Stimulated activated naive CD8-positive, alpha-beta T cell treated with anti-CD3 and anti-CD28 coated beads, Interleukin-15, amount 100 ng/mL, for 72 hours (primary cell): ENCODE results near the gene EEF2K.

ENCODE experiments used
- ATAC-seq: fragments of 150-1000 bp; cut with Tn5 transposase; 2 replicates; pipeline ENCODE4 v1.10.0; 2021; ENCODE audit warnings: mild to moderate bottlenecking, moderate library complexity
- DNase-seq, 2 donors: peaks; one replicate each; pipeline ENCODE4 v3.0.0; 2021 to 2022
- H3K27ac Mint-ChIP-seq, 2 donors: one replicate each; pipeline ENCODE4 v1.8.0; 2022; ENCODE audit warnings: mild to moderate bottlenecking in 2 of 2, mixed read lengths in 2 of 2, moderate library complexity in 2 of 2
- H3K27me3 Mint-ChIP-seq: one replicate; pipeline ENCODE4 v1.8.0; 2022; ENCODE audit warnings: mixed read lengths
- H3K4me1 Mint-ChIP-seq: one replicate; pipeline ENCODE4 v1.8.0; 2022; ENCODE audit warnings: mild to moderate bottlenecking, mixed read lengths
- H3K4me3 Mint-ChIP-seq, 2 donors: one replicate each; pipeline ENCODE4 v1.8.0; 2022; ENCODE audit warnings: mild to moderate bottlenecking in 2 of 2, mixed read lengths in 2 of 2, moderate library complexity in 1 of 2
- H3K9me3 Mint-ChIP-seq, 2 donors: one replicate each; pipeline ENCODE4 v1.8.0; 2022; ENCODE audit warnings: mixed read lengths in 2 of 2

Gene EEF2K

DNA sequence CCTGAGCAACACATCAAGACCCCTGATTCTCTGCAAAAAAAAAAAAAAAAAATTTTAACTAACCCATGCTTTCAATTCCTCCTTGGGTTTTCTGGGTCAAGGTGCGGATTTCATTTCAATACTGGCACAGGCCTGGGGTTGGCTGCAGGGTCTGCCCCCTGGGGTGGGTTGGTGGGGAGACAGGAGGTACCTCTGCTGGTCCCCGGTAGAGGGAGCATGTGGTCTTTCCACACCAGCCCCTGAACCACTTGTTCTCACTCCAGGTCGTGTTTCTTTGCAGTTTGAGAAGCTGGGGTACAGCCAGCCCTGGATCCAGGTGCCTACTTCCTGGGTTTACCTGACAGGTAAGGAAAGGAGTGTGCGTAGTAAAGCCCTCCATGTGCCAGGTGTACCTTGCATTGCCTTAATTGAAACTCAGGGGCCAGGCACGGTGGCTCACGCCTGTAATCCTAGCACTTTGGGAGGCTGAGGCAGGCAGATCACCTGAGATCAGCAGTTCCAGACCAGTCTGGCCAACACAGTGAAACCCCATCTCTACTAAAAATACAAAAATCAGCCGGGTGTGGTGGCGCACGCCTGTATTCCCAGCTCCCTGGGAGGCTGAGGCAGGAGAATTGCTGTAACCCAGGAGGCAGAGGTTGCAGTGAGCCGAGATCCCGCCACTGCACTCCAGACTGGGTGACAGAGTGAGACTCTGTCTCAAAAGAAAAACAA, 22.0 kb upstream of the EEF2K start:
- H3K27me3 Mint-ChIP-seq = no peaks in the 10 kb centered on the region
- H3K27ac Mint-ChIP-seq = peak overlapping the region in 1 of 2 donors; percentile 67
- peaks cover 19% of the 10 kb centered on the region for H3K4me1 Mint-ChIP-seq
- DNase-seq (no peak), ATAC-seq (no peak)
- no peak overlapping the region for H3K4me3 Mint-ChIP-seq
- no peaks in the 10 kb centered on the region for H3K9me3 Mint-ChIP-seq

DNA sequence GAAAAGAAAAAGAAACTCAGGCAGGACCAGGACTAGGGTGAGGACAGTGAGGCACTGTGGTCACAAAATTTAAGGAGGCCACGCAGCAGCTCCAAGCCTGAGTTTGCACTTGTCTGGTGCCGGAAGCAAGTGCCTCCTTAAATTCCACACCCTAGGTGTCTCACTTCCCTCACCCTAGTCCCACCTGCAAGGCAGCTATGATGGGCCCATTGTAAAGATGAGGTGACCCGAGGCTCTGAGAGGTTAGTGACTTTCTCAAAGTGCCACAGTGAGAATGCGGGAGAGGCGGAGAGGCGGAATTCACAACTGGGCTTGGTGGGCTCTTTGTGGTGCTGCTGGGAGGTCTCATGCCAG, 21.5 kb upstream of the EEF2K start:
- no peak for ATAC-seq
- H3K4me1 Mint-ChIP-seq = peaks cover 25% of the 10 kb centered on the region
- DNase-seq = no peak
- no peaks in the 10 kb centered on the region for H3K9me3 Mint-ChIP-seq
- H3K27me3 Mint-ChIP-seq = no peaks in the 10 kb centered on the region
- no peak overlapping the region for H3K4me3 Mint-ChIP-seq
- peak overlapping the region in 1 of 2 donors; percentile 48 for H3K27ac Mint-ChIP-seq

DNA sequence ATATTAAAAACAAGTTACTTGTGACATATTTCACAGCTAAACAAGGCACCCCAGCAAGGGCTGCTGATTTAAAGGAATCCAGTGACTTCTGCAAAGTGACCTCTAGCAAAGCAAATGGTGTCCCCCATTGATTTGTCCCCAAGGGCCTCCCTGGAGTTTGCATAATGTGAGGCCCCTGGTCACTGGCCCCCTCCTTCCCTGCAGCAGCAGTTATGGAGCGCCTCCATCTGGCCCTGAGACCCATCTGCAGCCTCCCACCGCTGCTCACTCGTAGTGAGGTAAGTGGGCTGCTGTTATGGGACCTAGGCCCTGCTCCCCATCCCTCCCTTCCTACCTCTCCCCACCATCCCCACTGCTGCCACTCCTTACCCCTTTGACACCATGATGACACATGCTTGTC, 19.6 kb upstream of the EEF2K start:
- H3K4me1 Mint-ChIP-seq = peaks cover 29% of the 10 kb centered on the region
- no peak for DNase-seq
- no peaks in the 10 kb centered on the region for H3K9me3 Mint-ChIP-seq
- no peak overlapping the region for H3K4me3 Mint-ChIP-seq
- ATAC-seq = no peak
- H3K27ac Mint-ChIP-seq = no peak overlapping the region
- no peaks in the 10 kb centered on the region for H3K27me3 Mint-ChIP-seq

DNA sequence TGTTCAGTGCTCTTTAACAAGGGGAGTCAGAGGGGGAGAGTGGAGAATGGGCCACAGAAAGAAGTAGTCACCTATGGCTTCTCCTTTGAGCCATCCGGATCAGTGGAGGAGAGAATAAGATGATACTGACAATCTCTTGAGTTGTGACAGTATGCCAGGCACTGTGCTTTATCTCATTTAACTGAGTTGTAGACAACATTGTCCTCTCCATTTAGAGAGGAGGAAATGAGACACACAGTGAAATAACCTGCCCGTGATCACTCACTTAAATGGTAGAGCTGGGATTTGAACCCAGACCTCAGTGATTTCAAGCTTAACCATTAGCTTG, 17.8 kb upstream of the EEF2K start:
- peaks cover 0 to under 1% of the 10 kb centered on the region in 2 donors for H3K9me3 Mint-ChIP-seq
- DNase-seq (no peak), ATAC-seq (no peak)
- H3K27ac Mint-ChIP-seq = peak overlapping the region in 1 of 2 donors; percentile 62
- no peaks in the 10 kb centered on the region for H3K27me3 Mint-ChIP-seq
- peak overlapping the region in 1 of 2 donors; percentile 21 for H3K4me3 Mint-ChIP-seq
- peaks cover 37% of the 10 kb centered on the region for H3K4me1 Mint-ChIP-seq

DNA sequence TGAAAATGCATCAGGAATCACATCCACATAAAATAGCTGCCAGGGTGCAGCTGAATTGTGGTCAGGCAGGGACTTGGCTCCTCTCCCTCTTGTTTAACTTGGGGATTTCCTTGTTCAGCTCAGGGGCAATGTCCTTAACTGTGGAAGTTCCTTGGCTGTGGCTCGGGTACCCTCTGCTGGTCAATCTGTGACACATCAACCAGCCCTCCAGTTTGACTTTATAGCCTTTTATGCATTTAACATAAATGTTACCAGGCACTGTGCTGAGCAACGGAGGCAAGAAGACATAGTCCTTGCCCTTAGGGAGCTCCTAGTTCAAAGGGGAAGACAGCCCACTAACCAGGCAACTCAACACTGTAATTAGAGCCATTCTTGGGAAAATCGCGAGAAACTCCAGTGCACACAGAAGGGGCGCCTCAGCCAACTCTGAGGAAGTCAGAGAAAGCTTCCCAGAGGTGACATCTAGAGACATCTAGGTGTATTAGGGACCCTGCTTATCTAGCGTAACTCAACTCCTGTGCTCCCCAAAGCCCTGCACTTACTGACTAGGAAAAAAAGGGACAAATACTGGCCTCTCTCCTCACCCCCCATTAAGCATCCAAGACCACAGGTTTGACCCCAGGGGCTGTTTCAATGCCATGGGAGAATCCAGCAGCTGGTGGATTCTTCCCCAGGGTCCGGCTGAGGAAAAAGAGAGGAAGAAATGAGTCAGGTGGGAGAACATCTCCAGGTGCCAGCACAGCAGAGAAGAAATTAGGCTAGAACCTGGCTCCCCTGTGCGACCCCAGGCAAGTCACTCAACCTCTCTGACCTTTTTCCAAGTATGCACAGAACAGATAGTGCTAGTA, 17.3 kb upstream of the EEF2K start:
- peak overlapping the region; percentile 93 to 94 for H3K27ac Mint-ChIP-seq
- peaks cover 5 to 6% of the 10 kb centered on the region in 2 donors for H3K9me3 Mint-ChIP-seq
- DNase-seq (peak; percentile 56 to 71), ATAC-seq (no peak)
- no peaks in the 10 kb centered on the region for H3K27me3 Mint-ChIP-seq
- peak overlapping the region; percentile 82 to 89 for H3K4me3 Mint-ChIP-seq
- peaks cover 42% of the 10 kb centered on the region for H3K4me1 Mint-ChIP-seq

DNA sequence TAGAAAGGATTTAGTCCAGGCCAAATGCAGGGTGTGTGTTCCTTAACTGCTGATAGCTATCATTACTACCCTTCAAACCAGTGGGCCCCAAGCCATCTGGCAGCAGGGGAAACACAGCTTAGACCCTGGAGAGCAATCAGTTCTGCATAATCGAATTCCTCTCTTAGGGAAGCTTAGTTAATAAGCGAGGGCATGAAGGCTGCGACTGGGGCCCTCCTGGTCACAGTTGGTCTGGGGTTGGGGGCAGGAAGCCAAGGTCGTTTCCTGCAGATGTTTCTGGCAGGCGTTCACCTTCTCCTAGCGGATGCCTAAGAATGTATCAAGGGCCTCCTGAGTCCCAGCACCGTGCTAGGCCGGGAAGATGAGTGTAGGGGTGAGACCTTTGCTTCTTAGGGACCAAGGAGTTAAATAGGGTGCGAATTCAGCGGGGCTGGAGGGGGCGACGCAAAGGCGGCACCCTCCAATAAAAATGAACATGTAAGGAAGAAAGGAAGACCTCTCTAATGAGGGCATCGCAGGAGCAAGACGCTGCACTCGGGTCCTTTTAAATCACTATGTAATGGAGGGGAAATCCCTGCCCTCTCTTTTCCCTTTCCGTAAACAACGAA, 16.5 kb upstream of the EEF2K start:
- H3K27me3 Mint-ChIP-seq = no peaks in the 10 kb centered on the region
- peak in 1 of 2 donors; percentile 53 for DNase-seq
- peak overlapping the region; percentile 82 to 89 for H3K4me3 Mint-ChIP-seq
- H3K27ac Mint-ChIP-seq = peak overlapping the region; percentile 93 to 94
- no peak for ATAC-seq
- peaks cover 9 to 11% of the 10 kb centered on the region in 2 donors for H3K9me3 Mint-ChIP-seq
- peaks cover 50% of the 10 kb centered on the region for H3K4me1 Mint-ChIP-seq

DNA sequence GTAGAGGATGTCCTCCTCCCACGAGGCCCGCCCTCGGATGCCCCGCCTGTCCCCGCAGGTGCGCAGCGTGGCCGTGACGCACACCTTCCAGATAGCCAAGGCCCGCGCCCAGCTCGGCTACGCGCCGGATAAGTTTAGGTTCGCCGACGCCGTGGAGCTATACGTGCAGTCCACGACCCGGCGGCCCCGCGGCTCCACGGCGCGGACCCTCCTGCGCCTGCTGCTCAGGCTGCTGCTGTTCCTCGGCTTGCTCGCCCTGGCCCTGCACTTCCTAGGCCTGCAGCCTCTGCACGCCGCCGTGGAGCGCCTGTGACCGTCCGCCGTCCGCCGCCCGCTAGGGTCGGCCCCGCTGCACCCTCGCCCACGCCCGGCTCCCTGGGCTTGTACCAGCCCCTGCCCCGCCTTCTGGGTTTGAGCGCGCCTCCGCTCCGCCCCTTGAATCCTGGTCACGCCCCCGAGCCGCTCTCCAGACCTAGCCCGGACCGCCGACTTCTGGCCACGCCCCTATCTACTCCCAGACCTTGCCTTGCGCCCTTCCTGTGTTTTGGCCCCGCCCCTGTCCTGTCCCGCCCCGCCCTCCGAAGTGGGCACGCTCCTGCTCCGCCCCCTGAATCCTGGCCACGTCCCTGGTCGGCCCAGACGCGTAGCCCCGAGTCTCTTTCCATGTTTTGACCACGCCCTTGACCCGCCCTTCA, 15.8 kb upstream of the EEF2K start:
- Mint-ChIP-seq H3K4me1 (peaks cover 57% of the 10 kb centered on the region), H3K4me3 (peak overlapping the region; percentile 82 to 89), H3K27ac (peak overlapping the region; percentile 93 to 94), H3K9me3 (peaks cover 9 to 11% of the 10 kb centered on the region in 2 donors), H3K27me3 (no peaks in the 10 kb centered on the region)
- ATAC-seq (peak; percentile 72), DNase-seq (peak; percentile 100)

DNA sequence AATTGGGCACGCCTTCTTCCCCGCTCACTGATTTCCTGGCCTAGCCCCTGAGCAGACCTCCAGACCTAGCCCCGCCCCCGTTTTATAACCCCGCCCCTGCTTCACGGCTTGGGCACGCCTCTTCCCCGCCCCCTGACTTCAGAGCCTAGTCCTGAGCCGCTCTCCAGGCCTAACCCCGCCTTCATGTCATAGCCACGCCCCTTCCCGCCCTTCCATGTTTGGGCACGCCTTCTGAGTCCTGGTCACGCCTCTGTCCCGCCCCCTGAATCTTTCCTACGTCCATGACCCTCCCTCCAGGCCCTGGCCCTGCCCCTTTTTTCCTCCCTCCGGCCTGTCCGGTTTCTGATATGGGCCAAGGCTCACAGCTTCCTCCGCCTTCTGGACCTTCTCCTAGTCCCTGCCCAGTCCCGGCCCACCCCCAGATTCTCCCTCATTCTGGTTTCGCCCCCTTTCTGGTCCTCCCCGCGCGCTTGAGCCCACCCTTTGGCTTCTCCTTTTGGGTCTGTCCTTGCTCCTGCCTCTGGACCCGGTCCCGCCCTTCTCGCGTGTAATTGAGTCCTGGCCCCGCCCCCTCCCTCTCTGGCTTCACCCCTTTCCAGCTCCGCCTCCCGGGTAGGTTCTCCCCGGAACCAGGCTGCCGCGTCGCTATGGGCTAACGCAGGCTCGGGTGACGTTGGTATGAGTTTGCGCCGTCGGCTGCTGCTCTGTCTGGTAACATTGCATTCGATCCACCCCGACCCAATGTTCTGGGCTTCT, 15.1 kb upstream of the EEF2K start:
- peak overlapping the region; percentile 98 to 99 for H3K27ac Mint-ChIP-seq
- ATAC-seq = peak; percentile 60
- peak; percentile 98 to 100 for DNase-seq
- H3K4me3 Mint-ChIP-seq = peak overlapping the region; percentile 82 to 89
- no peaks in the 10 kb centered on the region for H3K27me3 Mint-ChIP-seq
- H3K4me1 Mint-ChIP-seq = peaks cover 64% of the 10 kb centered on the region
- H3K9me3 Mint-ChIP-seq = peaks cover 9 to 11% of the 10 kb centered on the region in 2 donors

DNA sequence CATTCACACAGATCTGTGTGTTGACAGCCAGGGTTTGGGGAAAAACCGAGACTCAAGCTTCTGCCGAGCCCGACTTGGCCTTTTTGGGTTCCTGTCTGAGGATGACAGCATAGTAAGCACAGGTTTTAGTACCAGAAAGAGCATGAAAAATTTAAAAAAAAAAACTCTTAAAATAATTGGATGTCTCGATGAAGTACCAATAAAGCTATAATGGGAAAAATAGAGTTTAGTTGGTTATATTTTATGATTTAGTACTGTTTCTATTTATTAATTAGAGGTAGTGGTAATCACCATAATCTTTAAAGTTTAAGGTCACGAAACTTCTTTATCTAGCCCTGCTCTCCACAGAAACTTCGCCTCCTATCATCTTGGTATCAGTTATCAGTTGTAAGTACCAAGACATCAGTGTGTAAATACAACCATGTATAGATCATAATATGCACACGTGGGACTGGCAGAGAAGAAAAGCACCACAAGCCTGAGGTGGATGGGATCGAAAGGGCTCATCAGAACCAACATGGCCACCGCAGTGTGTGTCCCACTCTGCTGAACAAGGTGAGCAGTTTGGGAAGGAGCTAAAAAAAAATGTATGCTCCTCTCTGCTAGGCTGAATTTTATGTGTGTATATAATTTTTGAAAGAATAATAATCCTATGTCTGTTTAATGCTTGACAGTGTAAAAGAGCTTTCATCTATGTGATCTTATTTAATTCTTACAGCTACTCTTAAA, 14.4 kb upstream of the EEF2K start:
- DNase-seq = peak; percentile 56 to 72
- no peak for ATAC-seq
- H3K4me1 Mint-ChIP-seq = peaks cover 65% of the 10 kb centered on the region
- H3K9me3 Mint-ChIP-seq = peaks cover 9 to 11% of the 10 kb centered on the region in 2 donors
- peak overlapping the region; percentile 82 to 89 for H3K4me3 Mint-ChIP-seq
- H3K27ac Mint-ChIP-seq = peak overlapping the region; percentile 98 to 99
- H3K27me3 Mint-ChIP-seq = no peaks in the 10 kb centered on the region

DNA sequence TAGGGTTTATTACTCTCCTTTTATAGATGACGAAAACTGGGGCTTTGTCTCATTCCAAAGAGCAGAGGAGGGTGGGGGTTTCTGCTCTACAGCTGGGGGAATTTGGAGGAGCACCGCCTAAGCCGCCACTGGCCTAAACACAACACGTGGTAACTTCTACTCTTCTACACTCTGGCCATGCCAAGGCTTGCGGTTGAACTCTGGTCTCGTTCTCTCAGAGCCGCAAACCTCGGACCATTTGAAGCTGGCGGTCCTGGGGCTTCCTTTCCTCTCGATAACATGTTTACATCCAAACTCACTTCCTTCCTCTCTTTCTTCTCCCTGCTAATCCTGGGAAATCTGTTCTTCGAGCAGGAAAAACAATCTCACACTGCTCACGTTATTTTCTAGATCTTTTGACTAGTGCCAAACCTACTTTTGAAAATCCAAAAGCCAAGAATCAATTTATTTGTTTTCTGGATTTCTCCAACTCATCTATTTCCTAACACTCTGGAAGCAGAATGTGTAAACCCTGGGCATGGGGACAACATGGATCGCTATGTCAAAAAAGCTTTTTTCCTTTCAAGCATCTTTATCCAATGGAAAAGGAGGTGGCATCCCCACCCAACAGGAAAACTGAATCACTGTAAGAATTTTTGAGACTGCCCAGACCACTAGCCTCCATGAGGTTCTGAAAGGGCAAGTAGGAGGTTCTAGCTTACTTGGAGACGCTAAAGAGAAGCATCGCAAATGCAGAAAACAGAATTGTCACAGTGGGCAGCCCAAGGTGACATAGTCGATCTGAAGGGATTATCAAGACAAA, 13.6 kb upstream of the EEF2K start:
- Mint-ChIP-seq H3K4me3 (peak overlapping the region; percentile 82 to 89), H3K27ac (peak overlapping the region; percentile 98 to 99), H3K9me3 (peaks cover 9 to 11% of the 10 kb centered on the region in 2 donors), H3K4me1 (peaks cover 67% of the 10 kb centered on the region), H3K27me3 (no peaks in the 10 kb centered on the region)
- peak; percentile 44 for ATAC-seq
- DNase-seq = peak; percentile 83 to 92

DNA sequence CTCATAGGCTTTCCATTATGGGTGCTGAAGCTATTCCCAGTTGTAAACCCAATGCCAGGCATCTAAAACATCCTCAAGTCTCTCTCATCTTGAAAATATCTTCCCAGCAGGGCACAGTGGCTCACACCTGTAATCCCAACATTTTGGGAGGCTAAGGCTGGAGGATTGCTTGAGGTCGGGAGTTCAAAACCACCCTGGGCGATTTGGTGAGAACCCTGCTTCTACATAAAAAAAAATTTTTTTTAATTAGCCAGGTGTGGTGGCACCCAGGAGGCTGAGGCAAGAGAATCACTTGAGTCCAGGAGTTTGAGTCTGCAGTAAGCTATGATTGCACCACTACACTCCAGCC, 13.0 kb upstream of the EEF2K start:
- ATAC-seq (no peak), DNase-seq (no peak)
- no peaks in the 10 kb centered on the region for H3K27me3 Mint-ChIP-seq
- H3K9me3 Mint-ChIP-seq = peaks cover 9 to 11% of the 10 kb centered on the region in 2 donors
- H3K4me3 Mint-ChIP-seq = peak overlapping the region in 1 of 2 donors; percentile 89
- peaks cover 66% of the 10 kb centered on the region for H3K4me1 Mint-ChIP-seq
- H3K27ac Mint-ChIP-seq = peak overlapping the region in 1 of 2 donors; percentile 13

DNA sequence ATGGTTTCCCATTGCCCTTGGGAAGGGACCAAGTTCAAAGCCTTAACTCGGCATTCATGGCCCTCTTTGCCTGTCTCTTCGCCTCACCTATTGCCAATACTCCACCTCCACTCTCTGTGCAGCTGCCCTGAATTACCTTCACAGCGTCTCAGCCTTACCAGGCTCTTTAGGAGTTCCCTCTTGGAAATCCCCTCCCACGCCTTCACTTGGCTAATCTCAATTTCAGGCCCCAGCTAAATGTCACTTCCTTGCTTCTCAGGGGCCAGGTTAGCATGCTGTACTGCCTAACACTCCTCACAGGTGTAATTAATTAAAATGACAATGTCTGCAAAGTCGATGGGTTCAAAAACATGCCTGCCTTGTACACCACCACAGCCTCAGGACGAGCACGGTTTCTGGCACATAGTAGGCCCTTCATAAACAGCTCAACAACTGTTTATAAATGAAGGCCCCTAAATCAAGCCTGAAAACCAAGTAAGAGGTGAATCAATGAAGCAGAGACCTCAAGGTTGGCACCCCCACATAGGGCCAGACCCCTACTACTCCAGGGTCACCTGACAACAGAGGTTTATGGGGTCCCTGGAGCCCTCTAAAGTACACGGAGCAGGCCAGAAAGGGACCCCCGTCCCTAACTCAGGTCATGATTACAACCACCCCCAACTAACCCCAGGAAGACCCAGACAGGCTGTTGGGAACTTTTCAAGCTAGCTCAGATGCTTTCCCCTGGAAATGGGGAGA, 11.2 kb upstream of the EEF2K start:
- H3K4me3 Mint-ChIP-seq = peak overlapping the region; percentile 34 to 87
- ATAC-seq = no peak
- DNase-seq = peak; percentile 30 to 44
- no peaks in the 10 kb centered on the region for H3K27me3 Mint-ChIP-seq
- peaks cover 9 to 11% of the 10 kb centered on the region in 2 donors for H3K9me3 Mint-ChIP-seq
- H3K4me1 Mint-ChIP-seq = peaks cover 61% of the 10 kb centered on the region
- H3K27ac Mint-ChIP-seq = peak overlapping the region; percentile 96 to 100

DNA sequence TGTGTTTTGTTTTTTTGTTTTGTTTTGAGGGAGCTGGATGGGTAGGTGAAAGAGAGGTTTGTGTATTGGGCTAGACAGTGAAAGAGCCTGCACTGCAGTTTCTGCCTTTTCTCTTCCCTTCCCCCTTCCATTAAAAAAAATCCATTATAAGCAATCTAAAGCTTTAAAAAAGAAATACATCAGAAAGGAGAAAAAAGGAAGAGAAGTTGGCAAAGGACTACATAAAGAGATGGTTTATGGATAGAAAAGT, 10.7 kb upstream of the EEF2K start:
- Mint-ChIP-seq H3K9me3 (peaks cover 9 to 11% of the 10 kb centered on the region in 2 donors), H3K4me3 (peak overlapping the region; percentile 34 to 87), H3K4me1 (peaks cover 60% of the 10 kb centered on the region), H3K27me3 (no peaks in the 10 kb centered on the region), H3K27ac (peak overlapping the region; percentile 96 to 100)
- no peak for DNase-seq
- ATAC-seq = no peak
